Stomach smooth muscle (tissue), 2 donors: ENCODE results near the gene PCDHB10.
"Not testable (repeated sequence)": the region's sequence is repeated elsewhere in the genome, so short reads cannot be mapped to it uniquely, and the experiment has no call there.

Source experiments
- H3K27ac ChIP-seq: one replicate; pipeline ENCODE4 v1.7.0; 2013; ENCODE audit warnings: mild to moderate bottlenecking, low read length, inconsistent platforms
- H3K27me3 ChIP-seq, 2 donors: one replicate each; pipeline ENCODE4 v1.7.0; 2013; ENCODE audit warnings: low read length in 2 of 2; ENCODE audit not compliant: insufficient read depth in 2 of 2, control insufficient read depth in 1 of 2
- H3K36me3 ChIP-seq, 2 donors: one replicate each; pipeline ENCODE4 v1.7.0; 2013; ENCODE audit warnings: low read length in 2 of 2; ENCODE audit not compliant: control insufficient read depth in 2 of 2, insufficient read depth in 2 of 2
- H3K4me1 ChIP-seq: one replicate; pipeline ENCODE4 v1.7.0; 2013; ENCODE audit warnings: low read length; ENCODE audit not compliant: control insufficient read depth, insufficient read depth
- H3K4me3 ChIP-seq, 2 donors: one replicate each; pipeline ENCODE4 v1.7.0; 2013; ENCODE audit warnings: low read length in 2 of 2
- H3K9ac ChIP-seq, 2 donors: one replicate each; pipeline ENCODE4 v1.7.0; 2013; ENCODE audit warnings: low read length in 2 of 2, mild to moderate bottlenecking in 1 of 2
- H3K9me3 ChIP-seq, 2 donors: one replicate each; pipeline ENCODE4 v1.7.0; 2013; ENCODE audit warnings: low read length in 2 of 2; ENCODE audit not compliant: control insufficient read depth in 2 of 2
- donor health status: healthy.
- donor health status: Pancreatic carcinoma.

Gene PCDHB10

DNA sequence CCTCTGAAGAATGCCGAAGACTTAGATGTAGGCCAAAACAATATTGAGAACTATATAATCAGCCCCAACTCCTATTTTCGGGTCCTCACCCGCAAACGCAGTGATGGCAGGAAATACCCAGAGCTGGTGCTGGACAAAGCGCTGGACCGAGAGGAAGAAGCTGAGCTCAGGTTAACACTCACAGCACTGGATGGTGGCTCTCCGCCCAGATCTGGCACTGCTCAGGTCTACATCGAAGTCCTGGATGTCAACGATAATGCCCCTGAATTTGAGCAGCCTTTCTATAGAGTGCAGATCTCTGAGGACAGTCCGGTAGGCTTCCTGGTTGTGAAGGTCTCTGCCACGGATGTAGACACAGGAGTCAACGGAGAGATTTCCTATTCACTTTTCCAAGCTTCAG, 22.4 kb downstream of the PCDHB10 start:
- H3K9ac ChIP-seq, H3K4me1 ChIP-seq, H3K36me3 ChIP-seq, H3K27me3 ChIP-seq, H3K27ac ChIP-seq: not testable (repeated sequence)
- Histone ChIP-seq H3K4me3 (peak overlapping the region in 1 of 2 donors; percentile 45), H3K9me3 (peaks cover 16 to 17% of the 10 kb centered on the region in 2 donors)

DNA sequence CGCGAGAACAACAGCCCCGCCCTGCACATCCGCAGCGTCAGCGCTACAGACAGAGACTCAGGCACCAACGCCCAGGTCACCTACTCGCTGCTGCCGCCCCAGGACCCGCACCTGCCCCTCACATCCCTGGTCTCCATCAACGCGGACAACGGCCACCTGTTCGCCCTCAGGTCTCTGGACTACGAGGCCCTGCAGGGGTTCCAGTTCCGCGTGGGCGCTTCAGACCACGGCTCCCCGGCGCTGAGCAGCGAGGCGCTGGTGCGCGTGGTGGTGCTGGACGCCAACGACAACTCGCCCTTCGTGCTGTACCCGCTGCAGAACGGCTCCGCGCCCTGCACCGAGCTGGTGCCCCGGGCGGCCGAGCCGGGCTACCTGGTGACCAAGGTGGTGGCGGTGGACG, 23.4 kb downstream of the PCDHB10 start:
- H3K4me3 ChIP-seq, H3K9ac ChIP-seq, H3K27ac ChIP-seq, H3K36me3 ChIP-seq, H3K4me1 ChIP-seq, H3K27me3 ChIP-seq: not testable (repeated sequence)
- H3K9me3 ChIP-seq, result peaks cover 9 to 15% of the 10 kb centered on the region in 2 donors

DNA sequence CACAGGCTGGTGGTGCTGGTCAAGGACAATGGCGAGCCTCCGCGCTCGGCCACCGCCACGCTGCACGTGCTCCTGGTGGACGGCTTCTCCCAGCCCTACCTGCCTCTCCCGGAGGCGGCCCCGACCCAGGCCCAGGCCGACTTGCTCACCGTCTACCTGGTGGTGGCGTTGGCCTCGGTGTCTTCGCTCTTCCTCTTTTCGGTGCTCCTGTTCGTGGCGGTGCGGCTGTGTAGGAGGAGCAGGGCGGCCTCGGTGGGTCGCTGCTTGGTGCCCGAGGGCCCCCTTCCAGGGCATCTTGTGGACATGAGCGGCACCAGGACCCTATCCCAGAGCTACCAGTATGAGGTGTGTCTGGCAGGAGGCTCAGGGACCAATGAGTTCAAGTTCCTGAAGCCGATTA, 23.9 kb downstream of the PCDHB10 start:
- not testable (repeated sequence) for H3K36me3 ChIP-seq, H3K9ac ChIP-seq, H3K27me3 ChIP-seq, H3K4me1 ChIP-seq, H3K27ac ChIP-seq, H3K4me3 ChIP-seq
- H3K9me3 ChIP-seq, result peaks cover 15 to 18% of the 10 kb centered on the region in 2 donors

DNA sequence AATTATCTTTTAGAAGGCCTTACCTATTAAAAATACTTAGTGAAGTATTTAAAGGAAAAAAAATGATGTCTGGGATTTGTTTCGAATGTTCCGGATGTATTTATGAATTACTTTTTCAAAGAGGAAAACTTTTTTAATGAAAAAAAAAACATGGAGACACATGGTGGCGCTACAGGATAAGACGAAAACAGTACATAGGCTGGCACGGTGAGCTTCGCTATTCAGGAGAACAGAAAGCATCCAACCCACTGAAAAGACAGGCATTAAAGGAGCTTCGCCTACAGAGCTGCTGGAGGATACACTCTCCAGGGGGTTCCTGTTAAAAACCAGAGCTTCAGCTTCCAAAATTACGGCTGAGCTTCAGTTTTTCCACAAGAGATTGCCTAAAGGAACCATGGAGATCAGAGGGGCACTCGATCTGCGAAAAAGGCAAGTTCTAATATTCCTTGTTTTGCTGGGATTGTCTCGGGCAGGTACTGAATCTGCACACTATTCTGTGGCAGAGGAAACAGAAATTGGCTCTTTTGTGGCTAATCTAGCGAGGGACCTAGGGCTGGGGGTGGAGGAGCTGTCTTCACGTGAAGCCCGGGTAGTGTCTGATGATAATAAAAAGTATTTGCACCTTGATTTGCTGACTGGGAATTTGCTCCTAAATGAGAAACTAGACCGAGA, 31.1 kb downstream of the PCDHB10 start, which contains the start of gene PCDHB14:
Gene PCDHB14 (plus strand): TSS at position 232 of the 672 bp plus-strand sequence. CDS start 163 bp downstream, at position 395.
- Histone ChIP-seq H3K9me3 (peaks cover 20 to 49% of the 10 kb centered on the region in 2 donors), H3K27ac (no peak within 1 kb of the TSS), H3K36me3 (no peaks in the 10 kb centered on the region), H3K9ac (peak within 1 kb of the TSS; percentile 13 to 48), H3K4me1 (no peaks in the 10 kb centered on the region), H3K27me3 (no peaks in the 10 kb centered on the region), H3K4me3 (peak within 1 kb of the TSS; percentile 61 to 68)

DNA sequence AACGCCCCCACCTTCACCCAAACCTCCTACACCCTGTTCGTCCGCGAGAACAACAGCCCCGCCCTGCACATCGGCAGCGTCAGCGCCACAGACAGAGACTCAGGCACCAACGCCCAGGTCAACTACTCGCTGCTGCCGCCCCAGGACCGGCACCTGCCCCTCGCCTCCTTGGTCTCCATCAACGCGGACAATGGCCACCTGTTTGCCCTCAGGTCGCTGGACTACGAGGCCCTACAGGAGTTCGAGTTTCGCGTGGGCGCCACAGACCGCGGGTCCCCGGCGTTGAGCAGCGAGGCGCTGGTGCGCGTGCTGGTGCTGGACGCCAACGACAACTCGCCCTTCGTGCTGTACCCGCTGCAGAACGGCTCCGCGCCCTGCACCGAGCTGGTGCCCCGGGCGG, 32.7 kb downstream of the PCDHB10 start:
- H3K4me3 ChIP-seq, H3K27ac ChIP-seq, H3K36me3 ChIP-seq, H3K9ac ChIP-seq, H3K27me3 ChIP-seq, H3K4me1 ChIP-seq: not testable (repeated sequence)
- peaks cover 20 to 43% of the 10 kb centered on the region in 2 donors for H3K9me3 ChIP-seq

DNA sequence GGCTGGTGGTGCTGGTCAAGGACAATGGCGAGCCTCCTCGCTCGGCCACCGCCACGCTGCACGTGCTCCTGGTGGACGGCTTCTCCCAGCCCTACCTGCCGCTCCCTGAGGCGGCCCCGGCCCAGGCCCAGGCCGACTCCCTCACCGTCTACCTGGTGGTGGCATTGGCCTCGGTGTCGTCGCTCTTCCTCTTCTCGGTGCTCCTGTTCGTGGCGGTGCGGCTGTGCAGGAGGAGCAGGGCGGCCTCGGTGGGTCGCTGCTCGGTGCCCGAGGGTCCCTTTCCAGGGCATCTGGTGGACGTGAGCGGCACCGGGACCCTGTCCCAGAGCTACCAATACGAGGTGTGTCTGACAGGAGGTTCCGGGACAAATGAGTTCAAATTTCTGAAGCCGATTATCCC, 33.3 kb downstream of the PCDHB10 start:
- not testable (repeated sequence) for H3K4me3 ChIP-seq, H3K4me1 ChIP-seq, H3K9ac ChIP-seq, H3K27me3 ChIP-seq, H3K27ac ChIP-seq, H3K36me3 ChIP-seq
- H3K9me3 ChIP-seq, result peaks cover 17 to 43% of the 10 kb centered on the region in 2 donors

DNA sequence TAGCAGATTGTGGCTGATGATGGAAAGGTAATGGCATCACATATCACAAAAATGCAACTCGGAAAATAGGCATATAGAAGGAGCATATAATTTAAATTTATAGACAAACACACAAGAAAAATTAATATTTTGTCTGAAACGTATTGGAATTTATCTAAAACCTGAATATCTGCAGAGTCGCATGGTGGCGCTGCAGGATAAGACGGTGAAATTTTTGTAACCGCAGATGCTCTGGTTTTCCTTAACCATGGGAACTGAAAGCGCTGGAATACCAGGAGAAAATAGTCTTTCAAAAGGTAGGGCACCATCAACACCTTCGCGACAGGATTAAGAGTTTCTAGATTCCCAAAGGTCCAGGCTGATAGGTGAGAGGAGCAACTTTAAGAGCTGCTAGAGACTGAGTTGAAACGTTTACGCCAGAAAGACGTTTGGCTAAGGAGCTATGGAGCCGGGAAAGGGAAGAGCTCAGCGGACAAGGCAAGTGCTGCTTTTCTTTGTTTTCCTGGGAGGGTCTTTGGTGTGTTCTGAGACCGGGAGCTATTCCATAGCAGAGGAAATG, 42.0 kb downstream of the PCDHB10 start:
- no peaks in the 10 kb centered on the region for H3K27me3 ChIP-seq
- H3K9ac ChIP-seq, result peak overlapping the region in 1 of 2 donors; percentile 20
- H3K4me3 ChIP-seq, result peak overlapping the region; percentile 50 to 54
- H3K9me3 ChIP-seq, result peaks cover 25 to 51% of the 10 kb centered on the region in 2 donors
- no peaks in the 10 kb centered on the region for H3K36me3 ChIP-seq
- H3K27ac ChIP-seq, result no peak overlapping the region
- no peaks in the 10 kb centered on the region for H3K4me1 ChIP-seq

DNA sequence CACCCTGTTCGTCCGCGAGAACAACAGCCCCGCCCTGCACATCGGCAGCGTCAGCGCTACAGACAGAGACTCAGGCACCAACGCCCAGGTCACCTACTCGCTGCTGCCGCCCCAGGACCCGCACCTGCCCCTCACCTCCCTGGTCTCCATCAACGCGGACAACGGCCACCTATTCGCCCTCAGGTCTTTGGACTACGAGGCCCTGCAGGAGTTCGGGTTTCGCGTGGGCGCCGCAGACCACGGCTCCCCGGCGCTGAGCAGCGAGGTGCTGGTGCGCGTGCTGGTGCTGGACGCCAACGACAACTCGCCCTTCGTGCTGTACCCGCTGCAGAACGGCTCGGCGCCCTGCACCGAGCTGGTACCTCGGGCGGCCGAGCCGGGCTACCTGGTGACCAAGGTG, 43.8 kb downstream of the PCDHB10 start:
- H3K4me3 ChIP-seq, H3K27me3 ChIP-seq, H3K4me1 ChIP-seq, H3K27ac ChIP-seq, H3K36me3 ChIP-seq, H3K9ac ChIP-seq: not testable (repeated sequence)
- H3K9me3 ChIP-seq, result peaks cover 36 to 62% of the 10 kb centered on the region in 2 donors

DNA sequence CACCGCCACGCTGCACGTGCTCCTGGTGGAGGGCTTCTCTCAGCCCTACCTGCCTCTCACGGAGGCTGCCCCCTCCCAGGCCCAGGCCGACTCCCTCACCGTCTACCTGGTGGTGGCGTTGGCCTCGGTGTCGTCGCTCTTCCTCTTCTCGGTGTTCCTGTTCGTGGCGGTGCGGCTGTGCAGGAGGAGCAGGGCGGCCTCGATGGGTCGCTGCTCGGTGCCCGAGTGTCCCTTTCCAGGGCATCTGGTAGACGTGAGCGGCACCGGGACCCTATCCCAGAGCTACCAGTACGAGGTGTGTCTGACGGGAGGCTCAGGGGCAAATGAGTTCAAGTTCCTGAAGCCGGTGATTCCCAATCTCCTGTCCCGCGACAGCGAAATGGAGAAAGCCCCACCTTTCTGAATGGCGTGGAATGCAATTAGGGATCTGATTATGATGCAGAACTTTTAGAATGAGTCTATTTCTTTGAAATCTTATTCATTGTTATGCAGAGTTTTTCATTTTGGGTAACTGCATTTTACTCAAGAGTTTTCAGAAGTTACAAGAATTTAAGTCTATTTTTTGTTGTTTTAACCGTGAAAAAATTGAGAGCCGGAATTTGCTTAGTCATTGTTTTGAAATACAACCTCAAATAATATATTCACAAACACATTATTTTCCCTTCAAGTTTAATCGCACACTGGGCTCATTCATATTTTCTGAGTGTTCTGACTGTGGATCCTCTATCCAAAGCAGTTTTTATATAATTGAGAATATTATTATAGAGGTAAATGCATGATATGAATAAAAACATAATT, 44.6 kb downstream of the PCDHB10 start:
- Histone ChIP-seq H3K9me3 (peaks cover 37 to 66% of the 10 kb centered on the region in 2 donors), H3K4me3 (peak overlapping the region in 1 of 2 donors; percentile 34), H3K36me3 (peaks cover 2 to 3% of the 10 kb centered on the region in 2 donors)

DNA sequence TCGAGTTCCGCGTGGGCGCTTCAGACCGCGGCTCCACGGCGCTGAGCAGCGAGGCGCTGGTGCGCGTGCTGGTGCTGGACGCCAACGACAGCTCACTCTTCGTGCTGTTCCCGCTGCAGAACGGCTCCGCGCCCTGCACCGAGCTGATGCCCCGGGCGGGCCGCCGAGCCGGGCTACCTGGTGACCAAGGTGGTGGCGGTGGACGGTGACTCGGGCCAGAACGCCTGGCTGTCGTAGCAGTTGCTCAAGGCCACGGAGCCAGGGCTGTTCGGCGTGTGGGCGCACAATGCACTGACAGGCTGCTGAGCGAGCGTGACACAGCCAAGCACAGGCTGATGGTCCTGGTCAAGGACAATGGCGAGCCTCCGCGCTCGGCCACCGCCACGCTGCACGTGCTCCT, 49.3 kb downstream of the PCDHB10 start:
- peaks cover 4% of the 10 kb centered on the region for H3K4me1 ChIP-seq
- H3K27me3 ChIP-seq, result no peaks in the 10 kb centered on the region
- peaks cover 2 to 3% of the 10 kb centered on the region in 2 donors for H3K36me3 ChIP-seq
- H3K9ac ChIP-seq, result no peak overlapping the region
- H3K9me3 ChIP-seq, result peaks cover 32 to 72% of the 10 kb centered on the region in 2 donors
- no peak overlapping the region for H3K4me3 ChIP-seq
- H3K27ac ChIP-seq, result no peak overlapping the region

More for the DNA sequence above, 44.6 kb downstream of the PCDHB10 start:
- no peaks in the 10 kb centered on the region for H3K27me3 ChIP-seq
- no peak overlapping the region for H3K27ac ChIP-seq
- no peak overlapping the region for H3K9ac ChIP-seq
- H3K4me1 ChIP-seq, result no peaks in the 10 kb centered on the region
